SK-N-SH (cell line): Measurements from ENCODE around the gene BCAR3.

Experiments
- POLR2AphosphoS5 ChIP-seq: IDR thresholded peaks from 2 replicates; pipeline ENCODE4 v1.6.1; 2012; ENCODE audit warnings: low read depth, low read length
- REST ChIP-seq: IDR thresholded peaks from 2 replicates; pipeline ENCODE4 v1.6.1; 2012; ENCODE audit warnings: mild to moderate bottlenecking, low read depth, low read length, moderate library complexity

GRCh38 chr1:93676427-93676826 is 5.2 kb downstream of the BCAR3 start:
- no peak for TF ChIP-seq REST
- no peak for TF ChIP-seq POLR2AphosphoS5
